ELF-1 (cell line): ENCODE data around the gene HERC6.

Source experiments
- DNase-seq: peaks from one replicate; pipeline ENCODE4 v3.0.0-alpha.2; 2016; ENCODE audit warnings: low read depth, low spot score

The HERC6 gene

GRCh38 chr4:88446124-88446523 lies 67.5 kb downstream of the HERC6 start:
- DNase-seq: no peak

- no peak for DNase-seq
Measured at GRCh38 chr4:88447371-88448095, 68.9 kb downstream of the HERC6 start.

DNA sequence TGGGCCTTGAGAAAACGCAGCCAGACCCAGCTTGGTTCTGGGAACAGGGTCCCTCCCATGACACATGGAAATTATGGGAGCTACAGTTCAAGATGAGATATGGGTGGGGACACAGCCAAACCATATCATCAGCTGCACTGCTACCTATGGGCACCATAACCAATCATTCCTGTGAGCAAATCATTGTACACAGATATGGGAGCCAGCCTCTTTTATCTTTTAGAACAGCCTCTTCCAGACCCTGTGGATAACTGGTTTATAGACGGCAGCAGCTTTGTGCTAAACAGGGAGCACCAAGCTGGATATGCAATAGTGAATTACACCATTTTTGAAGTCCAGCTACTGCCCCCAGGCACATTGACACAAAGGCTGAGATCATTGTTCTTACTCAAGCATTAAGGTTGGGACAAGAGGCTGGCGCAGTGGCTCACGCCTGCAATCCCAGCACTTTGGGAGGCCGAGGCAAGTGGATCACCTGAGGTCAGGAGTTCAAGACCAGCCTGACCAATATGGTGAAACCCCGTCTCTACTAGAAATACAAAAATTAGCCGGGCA lies 69.6 kb downstream of the HERC6 start:
- peak; percentile 46 for DNase-seq

DNA sequence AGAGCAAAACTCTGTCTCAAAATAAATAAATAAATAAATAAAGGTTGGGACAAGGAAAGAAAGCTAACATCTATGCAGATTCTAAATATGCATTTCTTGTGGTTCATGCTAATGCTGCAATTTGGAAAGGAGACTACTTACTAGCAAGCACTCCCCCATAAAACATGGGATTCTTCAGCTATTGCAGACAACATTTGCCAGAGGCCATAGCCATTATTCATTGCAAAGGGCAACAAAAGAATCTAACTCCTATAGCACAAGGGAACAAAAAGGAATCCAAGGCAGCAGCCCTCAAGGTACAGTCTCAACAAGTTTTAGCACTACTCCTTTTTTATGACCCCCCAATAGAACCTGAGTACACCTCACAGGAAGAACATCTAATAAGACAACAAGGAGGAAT lies 70.2 kb downstream of the HERC6 start:
- peak; percentile 51 for DNase-seq

DNA sequence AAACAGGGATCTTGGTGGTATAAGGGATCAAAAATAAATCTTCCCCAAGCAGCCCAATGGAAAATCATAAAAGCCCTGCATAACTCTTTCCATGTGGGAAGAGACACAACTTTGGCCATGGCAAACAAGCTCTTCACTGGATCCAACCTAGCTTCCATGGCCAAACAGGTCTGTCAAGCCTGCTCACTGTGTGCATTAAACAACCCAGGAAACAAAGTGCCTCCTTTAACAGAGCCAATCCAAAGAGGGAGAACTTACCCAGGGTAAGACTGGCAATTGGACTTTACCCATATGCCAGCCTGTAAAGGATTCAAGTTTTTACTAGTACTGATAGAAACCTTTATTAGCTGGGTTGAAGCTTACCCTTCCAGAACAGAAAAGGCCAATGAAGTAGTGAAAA lies 70.6 kb downstream of the HERC6 start:
- peak; percentile 42 for DNase-seq

- no peak for DNase-seq
Measured at GRCh38 chr4:88451205-88451604, 72.6 kb downstream of the HERC6 start.

GRCh38 chr4:88452912-88453311 lies 74.3 kb downstream of the HERC6 start:
- no peak for DNase-seq

GRCh38 chr4:88456670-88457306 lies 78.1 kb downstream of the HERC6 start, which contains the start of gene HERC5:
HERC5 (plus strand) TSS chr4:88457119; CDS start chr4:88457270, 151 bp downstream.
- DNase-seq: peak; percentile 98

- DNase-seq: no peak
Measured at GRCh38 chr4:88457307-88458103, 78.9 kb downstream of the HERC6 start.

- DNase-seq: no peak
Measured at GRCh38 chr4:88458104-88458740, 79.6 kb downstream of the HERC6 start.

DNA sequence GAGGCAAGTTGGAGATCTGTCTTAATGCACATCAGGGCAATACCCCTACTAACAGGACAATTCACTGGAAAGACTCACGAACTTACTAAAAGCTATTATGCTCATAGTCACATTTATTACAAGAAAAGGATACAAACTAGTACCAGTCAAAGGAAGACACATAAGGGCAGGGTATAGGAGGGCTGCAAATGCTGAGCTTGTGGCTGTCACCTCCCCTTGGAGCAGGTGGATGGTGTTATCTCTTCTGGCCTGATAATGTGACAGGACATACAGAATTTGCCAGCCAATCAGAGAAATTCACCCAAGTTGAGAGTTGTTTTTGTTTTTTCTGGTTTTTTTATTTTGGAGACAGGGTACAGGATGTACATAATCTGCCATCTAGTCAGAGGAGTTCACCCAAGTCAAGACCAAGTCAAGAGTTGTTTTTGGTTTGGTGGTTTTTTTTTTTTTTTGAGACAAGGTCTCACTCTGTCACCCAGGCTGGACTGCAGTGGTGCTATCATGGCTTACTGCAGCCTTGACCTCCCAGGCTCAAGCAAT lies 87.1 kb downstream of the HERC6 start:
- no peak for DNase-seq

DNA sequence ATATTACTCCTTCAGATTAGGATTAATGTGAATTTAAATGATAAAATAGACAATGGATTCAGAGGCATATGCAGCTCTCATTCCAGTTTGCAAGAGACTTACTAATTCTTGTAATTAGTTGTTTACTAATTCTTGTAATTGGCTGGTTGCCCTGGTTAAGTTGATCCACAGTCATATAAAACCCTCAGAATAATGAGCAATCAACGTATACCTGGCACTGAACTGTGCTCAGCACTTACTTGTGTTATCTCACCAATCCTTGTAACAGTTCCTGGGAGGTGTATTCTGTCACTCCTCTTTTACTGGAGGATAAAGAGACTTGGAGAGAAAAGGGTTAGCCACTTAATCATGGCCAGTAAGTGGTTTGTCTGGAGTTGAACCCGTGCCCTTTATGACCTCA lies 88.7 kb downstream of the HERC6 start:
- no peak for DNase-seq

DNA sequence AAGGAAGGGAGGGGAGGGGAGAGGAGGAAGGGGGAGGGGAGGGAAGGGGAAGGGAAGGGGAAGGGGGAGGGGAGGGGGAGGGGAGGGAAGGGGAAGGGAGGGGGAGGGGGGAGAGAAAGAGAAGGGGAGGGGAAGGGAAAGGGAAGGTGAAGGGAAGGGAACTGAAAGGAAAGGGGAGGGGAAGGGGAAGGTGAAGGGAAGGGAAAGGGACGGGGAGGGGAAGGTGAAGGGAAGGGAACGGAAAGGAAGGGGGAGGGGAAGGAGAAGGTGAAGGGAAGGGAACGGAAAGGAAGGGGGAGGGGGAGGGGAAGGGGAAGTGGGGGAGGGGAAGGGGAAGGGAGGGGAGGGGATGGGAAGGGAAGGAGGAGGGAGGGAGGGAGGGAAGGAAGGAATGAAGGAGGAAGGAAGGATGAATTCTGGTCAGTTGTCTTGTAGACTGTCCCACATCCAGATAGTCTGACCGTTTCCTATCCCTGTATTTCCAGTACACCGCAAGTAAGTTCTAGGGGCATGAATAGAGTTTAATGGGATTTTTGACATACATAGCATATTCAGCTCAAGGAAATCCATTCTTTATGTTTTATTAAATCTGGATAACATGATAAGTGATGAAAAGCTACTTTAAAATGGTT lies 98.7 kb downstream of the HERC6 start:
- DNase-seq: no peak

- no peak for DNase-seq
Measured at GRCh38 chr4:88478247-88478646, 99.6 kb downstream of the HERC6 start.

DNA sequence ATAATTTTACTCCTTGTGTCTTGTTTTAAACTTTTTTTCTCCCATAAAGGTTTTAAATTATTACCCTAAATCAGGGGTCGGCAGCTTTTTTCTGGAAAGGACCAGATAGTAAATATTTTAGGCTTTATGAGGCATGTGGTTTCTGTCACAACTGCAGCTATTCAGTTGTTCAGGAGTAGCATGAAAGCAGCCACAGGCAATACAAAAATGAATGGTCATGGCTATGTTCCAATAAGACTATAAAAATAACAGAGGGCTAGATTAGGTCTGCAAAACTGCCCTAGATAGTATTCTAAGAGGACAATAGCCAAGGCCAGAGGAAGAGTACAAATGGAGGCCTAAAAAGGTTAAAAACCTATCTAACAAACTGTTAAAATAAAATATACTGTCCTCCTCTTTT lies 102.9 kb downstream of the HERC6 start:
- no peak for DNase-seq

DNA sequence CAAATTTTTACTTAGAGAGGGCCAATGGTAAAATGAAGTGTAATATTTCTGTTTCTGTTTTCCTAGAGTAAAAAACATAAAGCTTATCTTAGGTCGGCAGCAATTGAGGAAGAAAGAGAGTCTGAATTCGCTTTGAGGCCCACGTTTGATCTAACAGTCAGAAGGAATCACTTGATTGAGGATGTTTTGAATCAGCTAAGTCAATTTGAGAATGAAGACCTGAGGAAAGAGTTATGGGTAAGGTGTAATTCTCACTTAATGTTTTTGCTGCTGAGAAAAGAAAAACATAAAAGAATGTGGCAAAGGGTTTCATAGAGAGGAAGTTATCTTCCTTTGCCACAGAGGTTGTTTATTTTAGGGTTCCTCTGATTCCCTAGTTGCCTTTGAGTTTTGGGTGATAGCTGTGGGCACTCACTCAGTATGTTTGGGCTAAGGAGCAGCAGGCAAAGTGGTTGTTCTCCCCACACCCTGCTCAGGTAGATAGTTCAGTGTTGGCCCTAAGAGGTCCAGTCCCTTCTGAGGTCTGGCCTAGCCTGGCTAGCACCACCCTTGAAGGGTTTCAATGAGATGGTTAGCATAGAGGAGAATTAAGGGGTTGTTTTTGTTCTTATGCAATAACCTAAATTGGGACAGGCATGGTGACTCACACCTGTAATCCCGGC lies 110.6 kb downstream of the HERC6 start:
- DNase-seq: no peak
